Activated CD8-positive, alpha-beta memory T cell treated with anti-CD3 and anti-CD28 coated beads, Interleukin-2, amount 50 U/mL, for 4 hours (primary cell): ENCODE results near the gene RADIL.
"Not testable (repeated sequence)": the region's sequence is repeated elsewhere in the genome, so short reads cannot be mapped to it uniquely, and the experiment has no call there.

Source experiments
- DNase-seq: peaks from one replicate; pipeline ENCODE4 v3.0.0-alpha.2; 2020

RADIL gene

DNA sequence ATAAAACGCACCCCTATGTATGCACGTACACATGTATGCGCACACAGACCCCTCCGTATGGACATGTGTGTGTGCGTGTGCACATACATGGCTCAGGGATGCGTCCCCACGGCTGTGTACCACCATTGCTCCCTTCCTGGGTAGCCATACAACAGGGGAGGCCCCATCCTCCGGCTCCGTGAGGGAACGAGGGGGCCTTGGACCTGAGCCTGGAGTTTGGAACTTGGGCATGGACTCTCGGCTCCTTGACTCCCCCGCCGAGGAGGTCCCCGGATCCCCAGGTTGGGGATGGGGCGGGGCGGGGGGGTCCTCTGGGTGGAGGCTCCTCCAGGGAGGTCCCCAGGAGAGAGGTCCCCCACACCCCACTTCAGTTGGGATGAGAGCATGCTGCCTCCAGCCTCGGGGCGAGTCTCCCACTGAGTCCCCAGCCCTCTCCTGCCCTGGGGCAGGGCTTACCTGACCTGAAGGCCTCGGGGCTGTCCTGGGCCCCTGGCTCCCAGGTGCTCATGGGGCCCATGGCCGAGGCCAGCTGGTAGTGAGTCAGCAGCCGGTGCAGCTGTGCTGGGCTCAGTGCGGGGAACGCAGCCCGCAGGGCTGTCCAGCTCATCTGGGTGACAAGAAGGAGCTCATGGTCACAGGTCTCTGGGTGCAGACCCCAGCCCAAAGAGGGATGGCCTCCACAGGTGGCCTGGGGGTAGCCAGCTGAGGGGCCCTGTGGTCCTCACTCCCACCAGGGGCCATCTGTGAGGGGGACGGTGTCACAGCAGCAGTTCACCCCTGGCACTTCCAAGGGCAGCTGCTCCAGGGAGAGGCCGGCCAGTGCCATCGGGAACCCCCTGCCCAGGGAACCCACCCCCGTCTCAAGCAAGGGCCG lies 78.2 kb downstream of the RADIL start:
- DNase-seq = no peak

DNA sequence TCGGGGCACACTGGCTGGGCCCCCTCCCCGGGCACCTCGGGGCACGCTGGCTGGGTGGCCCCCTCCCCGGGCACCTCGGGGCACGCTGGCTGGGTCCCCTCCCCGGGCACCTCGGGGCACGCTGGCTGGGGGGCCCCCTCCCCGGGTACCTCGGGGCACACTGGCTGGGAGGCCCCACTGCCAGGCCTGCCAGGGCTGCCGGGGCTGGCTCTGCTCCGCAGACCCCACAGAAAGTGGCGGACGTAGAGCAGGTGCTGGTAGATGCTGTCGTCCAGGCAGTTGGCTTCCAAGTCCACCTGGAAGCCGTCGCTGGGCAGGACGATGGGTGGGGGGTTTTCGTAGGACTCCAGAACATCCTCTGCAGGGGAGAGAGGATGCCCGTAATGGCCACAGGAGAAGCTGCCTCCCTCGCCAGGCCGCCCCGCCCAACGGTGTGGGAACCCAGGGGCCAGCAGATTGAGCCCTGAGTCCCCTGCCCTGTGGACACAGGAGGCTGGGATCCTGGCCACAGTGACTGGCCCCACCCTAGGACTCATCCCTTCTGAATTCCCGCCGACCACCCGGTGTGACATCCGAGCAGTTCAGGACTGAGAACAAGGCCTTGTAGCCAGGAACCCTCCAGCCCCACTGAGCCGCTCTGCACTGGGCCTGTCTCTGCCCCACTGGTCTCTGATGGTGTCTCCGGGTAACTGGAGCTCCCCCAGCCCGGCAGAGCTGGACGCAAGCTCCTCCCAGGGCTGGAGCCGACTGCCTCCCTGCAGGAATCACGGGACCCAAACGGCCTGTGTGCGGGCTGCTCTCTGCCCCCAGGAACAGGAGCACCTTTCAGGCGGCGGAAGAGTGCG lies 79.9 kb downstream of the RADIL start:
- no peak for DNase-seq

DNA sequence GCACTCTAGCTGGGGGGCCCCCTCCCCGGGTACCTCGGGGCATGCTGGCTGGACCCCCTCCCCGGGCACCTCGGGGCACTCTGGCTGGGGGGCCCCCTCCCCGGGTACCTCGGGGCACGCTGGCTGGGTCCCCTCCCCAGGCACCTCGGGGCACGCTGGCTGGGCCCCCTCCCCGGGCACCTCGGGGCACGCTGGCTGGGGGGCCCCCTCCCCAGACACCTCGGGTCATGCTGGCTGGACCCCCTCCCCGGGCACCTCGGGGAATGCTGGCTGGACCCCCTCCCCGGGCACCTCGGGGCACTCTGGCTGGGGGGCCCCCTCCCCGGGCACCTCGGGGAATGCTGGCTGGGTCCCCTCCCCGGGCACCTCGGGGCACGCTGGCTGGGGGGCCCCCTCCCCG lies 80.9 kb downstream of the RADIL start:
- DNase-seq = not testable (repeated sequence)

DNA sequence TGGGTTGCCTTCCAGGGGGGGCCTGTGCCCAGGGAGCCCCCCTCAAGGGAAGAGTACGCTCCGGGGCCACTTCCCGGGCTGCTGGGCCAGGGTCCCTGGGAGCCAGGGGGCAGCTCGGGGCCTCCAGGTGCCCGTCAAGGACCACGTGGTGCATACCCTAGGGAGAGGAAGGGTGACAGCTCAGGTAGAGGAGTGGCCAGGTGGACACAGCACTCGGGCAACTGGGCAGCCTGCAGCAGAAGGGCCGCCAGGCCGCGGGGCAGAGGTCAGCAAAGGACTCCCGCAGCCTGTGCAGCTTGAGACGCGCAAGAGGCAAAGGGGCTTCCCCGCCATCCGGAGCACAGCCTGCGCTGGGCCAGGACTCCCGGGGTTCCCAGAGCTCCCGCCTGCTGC lies 81.7 kb downstream of the RADIL start:
- no peak for DNase-seq

DNA sequence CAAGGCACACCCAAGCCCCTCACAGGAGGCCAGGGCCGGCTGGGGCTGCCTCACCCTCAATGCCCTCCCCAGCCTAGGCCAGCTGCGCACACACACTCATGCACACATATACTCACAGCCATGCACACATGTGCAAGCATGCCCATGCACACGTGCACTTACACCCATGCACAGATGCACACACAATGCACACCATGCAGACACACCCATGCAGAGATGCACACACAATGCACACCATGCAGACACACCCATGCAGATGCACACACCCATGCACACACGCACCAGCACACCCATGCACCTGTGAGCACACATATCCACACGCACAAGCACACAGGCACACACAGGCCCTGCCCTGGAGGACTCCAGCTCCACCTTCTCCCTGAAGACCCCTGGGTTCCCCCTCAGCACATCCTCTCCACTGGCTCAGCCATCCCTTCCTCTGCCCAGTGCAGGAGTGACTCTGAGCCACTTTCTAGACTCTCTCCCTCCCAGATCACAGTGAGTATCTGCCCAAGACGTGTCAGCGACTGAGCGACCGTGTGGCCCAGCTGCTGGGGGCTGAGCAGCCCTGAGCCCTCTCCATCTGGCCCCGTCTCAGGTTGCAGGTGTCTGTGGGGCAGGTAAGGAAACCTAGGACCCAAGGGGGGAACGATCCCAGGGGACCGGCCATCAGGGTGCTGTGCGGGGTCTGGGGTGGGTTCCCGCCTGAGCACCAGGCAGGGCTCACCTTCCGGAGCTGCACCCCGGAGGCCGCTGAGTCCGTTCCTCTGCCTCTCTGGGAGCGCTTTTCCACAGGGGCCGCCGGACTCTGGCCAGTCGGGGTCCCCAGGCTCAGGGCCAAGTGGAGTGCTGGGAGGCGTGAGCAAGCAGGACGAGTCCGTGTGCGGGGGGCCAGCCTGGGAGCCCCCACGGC lies 82.3 kb downstream of the RADIL start:
- no peak for DNase-seq

DNA sequence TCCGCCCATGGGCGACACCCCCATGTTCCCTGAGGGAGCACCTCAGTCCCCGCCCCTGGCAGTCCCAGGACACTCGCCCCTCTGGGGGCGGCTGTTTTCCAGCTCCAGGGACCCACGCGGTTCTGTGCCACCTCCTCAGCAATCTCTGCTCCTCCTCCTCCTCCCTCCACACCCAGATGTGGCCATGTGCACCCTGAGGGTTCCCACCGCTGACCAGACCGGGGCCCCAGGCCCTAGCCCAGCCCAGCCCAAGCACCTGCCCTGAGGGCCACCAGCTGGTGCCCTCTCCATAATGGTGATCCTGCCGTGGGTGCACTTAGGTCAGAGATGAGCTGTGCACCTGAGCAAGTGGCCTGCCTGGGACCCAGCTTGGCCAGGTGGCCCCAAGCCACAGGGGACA lies 83.0 kb downstream of the RADIL start:
- DNase-seq = no peak

DNA sequence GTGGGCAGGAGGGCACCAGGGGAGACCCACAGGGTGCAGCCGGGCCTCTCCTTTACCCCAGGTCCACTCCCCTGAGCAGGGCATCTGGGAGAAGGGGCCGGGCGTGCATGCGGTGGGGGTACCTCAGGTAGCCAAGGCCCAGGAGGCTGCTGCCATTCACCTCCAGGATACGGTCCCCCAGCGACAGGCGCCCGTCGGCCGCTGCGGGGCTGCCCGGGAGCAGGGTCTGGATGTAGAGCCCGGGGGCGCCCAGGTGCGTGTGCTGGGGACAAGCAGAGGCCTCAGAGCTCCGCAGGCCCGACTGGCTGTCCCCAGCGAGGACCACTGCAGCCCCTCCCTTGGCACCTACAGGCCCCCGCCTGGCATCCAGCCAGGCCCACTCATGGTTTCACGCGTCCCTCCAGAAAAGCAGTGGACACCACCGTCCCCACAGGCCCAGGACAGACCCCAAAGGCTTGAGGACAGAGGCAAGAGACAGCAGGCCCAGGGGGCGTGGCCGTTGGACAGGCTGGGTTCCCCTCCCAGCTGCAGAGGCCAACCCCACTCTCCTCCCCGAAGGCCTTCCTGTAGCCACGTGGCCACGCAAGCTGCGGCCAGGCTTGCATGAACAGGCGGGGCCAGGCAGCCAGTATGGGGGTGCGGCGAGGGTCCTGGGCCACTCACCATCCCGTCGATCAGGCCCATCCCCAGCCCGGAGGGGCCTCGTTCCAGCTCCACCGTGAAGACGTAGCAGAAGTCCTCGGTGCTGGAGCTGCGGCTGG lies 83.8 kb downstream of the RADIL start:
- DNase-seq = no peak

DNA sequence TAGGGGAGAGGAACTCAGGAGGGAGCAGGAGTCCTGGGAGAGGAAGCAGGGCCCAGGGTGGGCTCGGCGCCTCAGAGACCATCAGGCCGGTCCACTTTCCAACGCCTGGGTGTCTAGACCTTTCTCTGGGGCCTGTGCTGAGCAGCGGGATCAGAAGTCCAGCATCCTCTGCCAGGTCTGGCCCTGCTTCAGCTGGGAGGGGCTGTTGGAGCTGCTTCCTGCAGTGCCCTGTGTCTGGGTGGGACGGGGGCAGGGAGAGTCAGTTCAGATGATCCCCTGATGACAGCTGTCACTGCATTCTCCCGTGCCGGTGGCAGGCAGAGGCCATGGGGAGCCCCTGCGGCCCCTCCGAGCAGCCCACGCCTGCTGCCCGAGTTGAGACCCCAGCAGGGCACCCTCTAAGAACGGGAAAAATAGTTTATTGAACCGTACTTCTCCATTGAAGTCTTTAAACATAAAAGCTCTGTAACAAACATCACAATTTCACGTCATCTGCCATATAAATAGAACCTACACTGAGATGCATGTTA lies 84.7 kb downstream of the RADIL start:
- DNase-seq = no peak

DNA sequence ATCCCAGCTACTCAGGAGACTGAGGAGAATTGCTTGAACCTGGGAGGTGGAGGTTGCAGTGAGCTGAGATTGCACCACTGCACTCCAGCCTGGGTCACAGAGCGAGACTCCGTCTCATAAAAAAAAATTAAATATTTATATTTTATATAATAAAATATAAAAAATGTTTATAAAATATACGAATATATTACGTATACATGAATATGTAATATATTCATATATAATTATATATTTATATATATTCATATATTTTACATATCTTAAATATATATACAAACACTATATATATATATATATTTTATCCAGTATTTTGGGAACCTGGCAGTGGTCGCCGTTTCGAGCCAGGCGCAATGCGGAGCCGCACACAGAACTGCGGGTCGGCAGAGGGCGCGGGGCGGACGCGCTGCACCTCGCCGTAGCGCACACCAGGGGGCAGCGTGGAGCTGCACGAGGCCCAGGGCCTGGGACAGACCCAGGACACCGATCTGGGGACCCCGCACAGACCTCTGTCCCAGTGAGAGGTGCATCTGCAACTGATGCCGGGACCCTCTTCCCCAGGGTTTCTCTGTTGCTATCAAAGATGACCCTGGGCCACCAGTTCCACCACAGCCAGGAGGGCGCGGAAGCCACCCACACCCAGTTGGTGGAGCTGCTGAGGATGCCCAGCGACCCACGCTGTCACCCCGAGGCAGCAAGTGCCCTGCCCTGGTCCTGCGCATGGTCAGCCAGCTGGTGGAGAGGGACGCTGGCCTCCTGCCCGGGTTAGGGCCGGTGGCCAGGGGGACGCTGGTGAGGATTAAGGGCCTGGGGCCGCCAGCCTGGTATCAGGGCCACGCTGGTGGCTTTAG lies 85.4 kb downstream of the RADIL start:
- DNase-seq = peak; percentile 67

DNA sequence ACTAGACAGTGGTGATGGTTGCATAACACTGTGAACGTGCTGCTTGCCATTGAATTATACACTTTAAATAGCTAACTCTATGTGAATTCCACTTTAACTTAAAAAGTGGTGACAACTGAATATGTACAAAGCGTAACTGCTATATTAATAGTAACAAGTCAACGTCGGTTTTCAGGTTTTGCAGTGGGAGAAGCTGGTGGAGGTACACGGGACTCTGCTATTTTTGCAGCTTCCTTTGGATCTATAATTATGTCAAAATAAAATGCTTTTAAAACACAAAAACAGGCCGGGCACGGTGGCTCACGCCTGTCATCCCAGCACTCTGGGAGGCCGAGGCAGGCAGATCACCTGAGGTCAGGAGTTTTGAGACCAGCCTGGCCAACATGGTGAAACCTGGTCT lies 87.1 kb downstream of the RADIL start:
- no peak for DNase-seq

DNA sequence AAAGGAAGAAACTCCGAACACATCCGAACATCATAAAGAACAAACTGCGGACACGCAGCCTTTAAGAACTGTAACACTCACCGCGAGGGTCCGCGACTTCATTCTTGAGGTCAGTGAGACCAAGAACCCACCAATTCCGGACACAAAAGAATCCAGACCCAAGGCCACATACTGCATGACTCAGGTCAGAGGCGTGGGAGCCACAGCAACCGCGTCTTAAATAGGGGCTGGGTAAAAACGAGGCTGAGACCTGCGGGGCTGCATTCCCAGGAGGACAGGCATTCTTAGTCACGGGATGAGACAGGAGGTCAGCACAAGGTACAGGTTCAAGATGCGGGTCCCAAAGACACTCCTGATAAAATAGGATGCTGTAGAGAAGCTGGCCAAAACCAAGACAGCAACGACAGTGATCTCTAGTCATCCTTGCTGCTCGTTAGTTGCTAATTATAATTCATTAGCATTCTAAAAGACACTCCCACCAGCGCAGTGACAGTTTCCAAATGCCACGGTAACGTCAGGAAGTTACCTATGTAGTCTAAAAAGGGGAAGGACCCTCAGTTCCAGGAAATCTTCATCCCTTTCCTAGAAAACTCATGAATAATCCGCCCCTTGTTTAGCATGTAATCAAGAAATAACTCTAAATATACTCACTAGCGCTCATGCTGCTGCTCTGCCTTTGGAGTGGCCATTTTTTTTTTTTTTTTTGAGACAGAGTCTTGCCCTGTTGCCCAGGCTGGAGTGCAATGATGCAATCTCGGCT lies 88.7 kb downstream of the RADIL start:
- no peak for DNase-seq

DNA sequence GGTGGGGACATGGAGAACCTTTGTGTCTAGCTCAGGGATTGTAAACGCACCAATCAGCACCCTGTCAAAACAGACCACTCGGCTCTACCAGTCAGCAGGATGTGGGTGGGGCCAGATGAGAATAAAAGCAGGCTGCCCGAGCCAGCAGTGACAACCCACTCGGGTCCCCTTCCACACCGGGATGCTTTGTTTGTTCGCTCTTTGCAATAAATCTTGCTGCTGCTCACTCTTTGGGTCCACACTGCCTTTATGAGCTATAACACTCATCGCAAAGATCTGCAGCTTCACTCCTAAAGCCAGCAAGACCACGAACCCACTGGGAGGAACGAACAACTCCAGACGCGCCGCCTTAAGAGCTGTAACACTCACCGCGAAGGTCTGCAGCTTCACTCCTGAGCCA lies 89.3 kb downstream of the RADIL start:
- not testable (repeated sequence) for DNase-seq

DNA sequence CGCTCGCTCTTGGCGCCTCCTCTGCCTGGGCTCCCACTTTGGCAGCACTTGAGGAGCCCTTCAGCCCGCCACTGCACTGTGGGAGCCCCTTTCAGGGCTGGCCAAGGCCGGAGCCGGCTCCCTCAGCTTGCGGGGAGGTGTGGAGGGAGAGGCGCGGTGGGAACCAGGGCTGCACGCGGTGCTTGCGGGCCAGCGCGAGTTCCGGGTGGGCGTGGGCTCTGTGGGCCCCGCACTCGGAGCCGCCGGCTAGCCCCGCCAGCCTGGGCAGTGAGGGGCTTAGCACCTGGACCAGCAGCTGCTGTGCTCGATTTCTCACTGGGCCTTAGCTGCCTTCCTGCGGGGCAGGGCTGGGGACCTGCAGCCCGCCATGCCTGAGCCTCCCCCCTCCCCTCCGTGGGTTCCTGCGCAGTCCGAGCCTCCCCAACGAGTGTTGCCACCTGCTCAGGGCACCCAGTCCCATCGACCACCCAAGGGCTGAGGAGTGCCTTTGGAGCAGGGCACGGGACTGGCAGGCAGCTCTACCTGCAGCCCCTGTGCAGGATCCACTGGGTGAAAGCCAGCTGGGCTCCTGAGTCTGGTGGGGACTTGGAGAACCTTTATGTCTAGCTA lies 90.0 kb downstream of the RADIL start:
- not testable (repeated sequence) for DNase-seq

DNA sequence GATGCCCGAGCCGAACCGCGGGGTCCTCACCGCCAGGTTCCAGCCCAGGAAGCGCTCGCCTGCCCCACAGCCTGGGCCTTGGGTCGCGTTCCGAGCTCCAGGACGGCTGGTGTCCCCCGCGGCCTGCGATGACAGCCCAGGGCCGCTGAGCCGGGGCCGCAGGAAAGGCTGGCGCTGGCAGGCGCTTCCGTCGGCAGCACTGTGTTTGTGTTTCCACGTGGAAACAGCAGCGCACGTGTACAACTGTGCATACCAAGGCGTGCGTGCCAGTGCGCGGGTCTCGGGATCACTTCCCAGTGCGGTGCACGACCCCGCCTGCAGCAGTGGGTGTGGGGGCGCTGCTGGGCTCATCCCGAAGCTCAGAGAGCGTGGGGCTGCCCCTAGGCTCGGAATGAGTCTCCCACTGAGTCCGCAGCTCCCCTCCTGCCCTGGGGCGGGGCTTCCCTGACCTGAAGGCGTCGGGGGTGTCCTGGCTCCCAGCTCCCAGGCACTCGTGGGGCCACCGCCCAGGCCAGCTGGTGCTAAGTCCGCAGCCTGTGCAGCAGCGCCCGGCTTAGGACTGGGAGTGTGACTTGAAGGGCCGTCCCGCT lies 90.9 kb downstream of the RADIL start:
- DNase-seq = peak; percentile 32

DNA sequence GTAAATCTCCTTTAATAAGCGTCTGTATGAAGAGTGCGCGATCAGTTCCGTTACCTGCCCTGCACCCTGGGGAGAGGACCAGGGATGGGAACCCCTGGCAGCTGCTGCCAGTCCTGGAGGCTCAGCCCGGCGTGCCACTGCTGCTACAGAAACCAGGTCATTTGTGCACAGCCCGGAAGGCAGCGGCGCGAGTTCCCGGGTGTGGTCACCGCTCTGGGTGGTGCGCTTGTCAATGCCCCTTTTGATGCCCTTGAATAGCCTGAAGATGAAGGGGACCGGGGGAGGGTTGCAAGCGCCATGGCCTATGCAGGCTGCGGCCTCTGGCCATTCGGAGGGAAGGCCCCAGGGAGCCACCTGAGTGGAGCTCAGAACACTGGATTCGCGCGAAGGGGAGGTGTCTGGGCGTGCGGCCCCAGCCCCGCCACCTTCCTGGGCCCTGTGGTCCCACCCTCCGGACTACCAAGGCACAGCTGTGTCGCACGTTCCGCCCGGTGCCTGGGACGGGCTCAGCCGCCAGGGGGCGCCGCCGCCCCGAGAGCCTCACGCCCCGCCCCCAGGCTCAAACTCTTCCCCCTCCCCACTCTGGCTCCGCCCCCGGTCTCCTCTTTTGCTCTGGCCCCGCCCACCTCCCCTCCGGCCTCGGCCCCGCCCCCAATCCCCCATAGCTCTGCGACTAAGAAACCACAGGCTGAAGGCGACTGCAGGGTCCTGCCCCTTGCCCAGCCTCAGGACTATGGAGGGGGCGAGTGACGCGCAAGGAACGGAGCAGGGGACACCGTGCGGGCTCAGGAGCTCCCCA lies 91.6 kb downstream of the RADIL start:
- peak; percentile 84 for DNase-seq

DNA sequence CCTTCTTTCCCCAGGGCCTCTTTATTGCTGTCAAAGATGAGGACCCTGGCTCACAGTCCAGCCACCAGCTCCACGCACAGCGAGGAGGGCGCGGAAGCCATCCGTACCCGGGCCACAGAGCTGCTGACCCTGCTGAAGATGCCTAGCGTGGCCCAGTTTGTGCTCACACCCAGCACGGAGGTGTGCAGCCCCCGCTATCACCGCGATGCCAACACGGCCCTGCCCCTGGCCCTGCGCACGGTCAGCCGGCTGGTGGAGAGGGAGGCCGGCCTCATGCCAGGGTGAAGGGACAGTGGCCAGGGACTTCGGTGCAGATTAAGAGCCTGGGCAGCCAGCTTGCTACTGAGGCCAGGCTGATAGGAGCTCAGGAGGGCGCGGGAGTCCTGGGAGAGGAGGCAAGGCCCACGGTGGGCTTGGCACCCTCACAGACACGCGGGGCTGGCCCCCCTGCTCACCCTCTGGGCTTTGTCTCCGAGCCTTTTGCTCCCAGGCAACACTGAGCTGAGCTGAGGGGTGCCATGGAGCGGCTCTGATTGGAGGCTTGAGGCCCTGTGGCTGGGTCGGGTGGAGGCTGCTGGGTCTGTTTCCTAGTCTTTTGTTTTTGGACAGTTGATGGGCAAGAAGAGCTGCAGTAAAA lies 92.3 kb downstream of the RADIL start:
- no peak for DNase-seq

DNA sequence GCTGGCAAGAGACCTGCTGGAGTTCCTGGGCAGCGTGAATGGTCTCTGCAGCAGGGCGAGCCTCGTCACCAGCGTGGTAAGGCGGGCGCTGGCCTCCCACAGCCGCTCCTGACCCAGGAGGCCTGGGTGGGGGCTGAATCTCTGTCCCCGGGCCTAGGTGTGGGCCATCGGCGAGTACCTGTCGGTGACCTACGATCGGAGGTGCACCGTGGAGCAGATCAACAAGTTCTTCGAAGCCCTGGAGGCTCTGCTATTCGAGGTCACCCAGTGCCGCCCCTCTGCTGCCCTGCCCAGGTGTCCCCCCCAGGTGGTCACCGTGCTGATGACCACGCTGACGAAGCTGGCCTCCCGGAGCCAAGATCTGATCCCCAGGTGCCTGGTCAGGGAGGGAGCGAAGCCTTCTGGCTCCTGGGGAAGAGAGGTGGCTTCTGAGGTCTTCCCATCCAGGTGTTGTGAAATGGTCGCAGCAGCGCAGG lies 93.0 kb downstream of the RADIL start:
- DNase-seq = no peak

DNA sequence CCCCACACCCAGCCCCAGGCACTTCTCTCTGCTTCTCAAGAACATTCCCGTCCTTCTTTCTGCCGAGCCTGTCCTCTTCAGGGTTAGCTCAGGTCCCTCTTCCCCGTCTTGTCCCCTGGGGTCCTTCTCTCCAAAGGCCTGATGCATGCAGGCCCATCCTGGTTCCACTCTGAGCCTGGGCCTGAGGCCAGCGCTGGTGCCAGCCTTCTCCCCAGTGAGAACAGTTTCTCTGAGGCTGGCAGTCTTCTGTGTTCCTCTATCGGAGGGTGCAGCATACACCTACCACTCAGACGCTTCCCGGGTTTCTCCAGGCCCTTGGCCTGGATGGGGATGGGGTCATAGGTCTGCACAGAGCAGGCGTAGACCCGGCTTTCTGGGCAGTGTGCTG lies 93.4 kb downstream of the RADIL start:
- DNase-seq = no peak
